IMR-90 (cell line): ENCODE results near the gene ITSN2. TPM values are rescaled to one million over a fixed set of nuclear protein-coding genes. Genes with fewer than 3 reads are reported as not detected.

Experiments
- ATAC-seq: fragments of 200-7000 bp; cut with Tn5 transposase; 2 replicates; pipeline ENCODE4 v1.9.1; 2020; ENCODE audit warnings: low read depth, mild to moderate bottlenecking, moderate library complexity
- BruUV-seq: library from RNA; stranded (reverse); fragments of 400-500 nt; replicated peaks from 2 replicates; lab custom pipeline; 2021; lab: Mats Ljungman, UMichigan
- CTCF ChIA-PET: fragments of 300-600 bp; formaldehyde crosslinking; extraction: SDS; loops from one replicate; lab custom pipeline; 2021; ENCODE audit warnings: antibody characterized with exemption; lab: Yijun Ruan, JAX
- POLR2A ChIA-PET: fragments of 300-600 bp; sonication (Branson Sonifier 250); formaldehyde crosslinking; loops from one replicate; lab custom pipeline; 2022; ENCODE audit warnings: antibody characterized with exemption; ENCODE audit not compliant: unreplicated experiment; lab: Charles Lee
- DNase-seq: peaks from one replicate; pipeline ENCODE4 v3.0.0; 2013
- H2AFZ ChIP-seq: replicated peaks from 2 replicates; pipeline ENCODE3; 2013; ENCODE audit warnings: low read length, mild to moderate bottlenecking; ENCODE audit not compliant: poor library complexity
- H2AK5ac ChIP-seq: 2 replicates; pipeline ENCODE4 v1.6.1; 2013; ENCODE audit warnings: low read depth, low read length, inconsistent platforms
- H2AK9ac ChIP-seq: replicated peaks from 2 replicates; pipeline ENCODE3; 2013; ENCODE audit warnings: mild to moderate bottlenecking, low read depth, low read length, moderate library complexity; ENCODE audit not compliant: poor library complexity
- H2BK120ac ChIP-seq: 2 replicates; pipeline ENCODE4 v1.6.1; 2013; ENCODE audit warnings: low read depth, low read length, inconsistent platforms
- H2BK15ac ChIP-seq: 3 replicates; pipeline ENCODE4 v1.6.1; 2013; ENCODE audit warnings: low read depth, low read length, inconsistent platforms
- H2BK20ac ChIP-seq: 2 replicates; pipeline ENCODE4 v1.6.1; 2013; ENCODE audit warnings: low read depth, mild to moderate bottlenecking, inconsistent platforms, low read length, moderate library complexity
- H2BK5ac ChIP-seq: 2 replicates; pipeline ENCODE4 v1.6.1; 2013; ENCODE audit warnings: mild to moderate bottlenecking, low read depth, low read length, inconsistent platforms; ENCODE audit not compliant: poor library complexity, severe bottlenecking
- H3K14ac ChIP-seq: replicated peaks from 2 replicates; pipeline ENCODE4 v1.6.1; 2013; ENCODE audit warnings: low read depth, low read length, inconsistent platforms
- H3K18ac ChIP-seq: 2 replicates; pipeline ENCODE4 v1.6.1; 2013; ENCODE audit warnings: low read depth, low read length, control low read depth
- H3K23ac ChIP-seq: 2 replicates; pipeline ENCODE4 v1.6.1; 2013; ENCODE audit warnings: low read depth, low read length, inconsistent platforms
- H3K27ac ChIP-seq: 2 replicates; pipeline ENCODE4 v1.5.1; 2013; ENCODE audit warnings: mild to moderate bottlenecking, control low read depth, low read length; ENCODE audit not compliant: insufficient read depth
- H3K27me3 ChIP-seq: 2 replicates; pipeline ENCODE4 v1.6.1; 2013; ENCODE audit warnings: low read length; ENCODE audit not compliant: control insufficient read depth, insufficient read depth
- H3K36me3 ChIP-seq: 2 replicates; pipeline ENCODE4 v1.6.1; 2013; ENCODE audit warnings: low read length, mixed read lengths; ENCODE audit not compliant: control insufficient read depth, insufficient read depth
- H3K4ac ChIP-seq: 2 replicates; pipeline ENCODE4 v1.6.1; 2013; ENCODE audit warnings: low read depth, low read length, inconsistent platforms
- H3K4me1 ChIP-seq: 2 replicates; pipeline ENCODE4 v1.6.1; 2013; ENCODE audit warnings: low read length, mixed read lengths; ENCODE audit not compliant: control insufficient read depth, insufficient read depth
- H3K4me2 ChIP-seq: 2 replicates; pipeline ENCODE4 v1.6.1; 2013; ENCODE audit warnings: low read depth, mild to moderate bottlenecking, control low read depth, low read length, moderate library complexity
- H3K4me3 ChIP-seq: 2 replicates; pipeline ENCODE4 v1.5.1; 2013; ENCODE audit warnings: low read depth, mild to moderate bottlenecking, control low read depth, low read length, moderate library complexity; ENCODE audit not compliant: insufficient read depth
- H3K56ac ChIP-seq: 2 replicates; pipeline ENCODE4 v1.6.1; 2013; ENCODE audit warnings: low read length, inconsistent platforms; ENCODE audit not compliant: insufficient read depth; ENCODE audit errors: extremely low read depth
- H3K79me1 ChIP-seq, 2 experiments: 2 replicates each; pipeline ENCODE4 v1.6.1; 2013; ENCODE audit warnings: low read length in 2 of 2, inconsistent platforms in 1 of 2, low read depth in 1 of 2
- H3K9ac ChIP-seq: 2 replicates; pipeline ENCODE4 v1.6.1; 2013; ENCODE audit warnings: low read depth, low read length, control low read depth
- H3K9me1 ChIP-seq: 2 replicates; pipeline ENCODE4 v1.6.1; 2013; ENCODE audit warnings: low read length, inconsistent platforms; ENCODE audit not compliant: insufficient read depth
- H3K9me3 ChIP-seq: 2 replicates; pipeline ENCODE4 v1.6.1; 2013; ENCODE audit warnings: low read length; ENCODE audit not compliant: control insufficient read depth, insufficient read depth
- H4K20me1 ChIP-seq: 2 replicates; pipeline ENCODE4 v1.6.1; 2013; ENCODE audit warnings: low read length, inconsistent platforms; ENCODE audit not compliant: insufficient read depth
- H4K5ac ChIP-seq: 2 replicates; pipeline ENCODE4 v1.6.1; 2013; ENCODE audit warnings: mild to moderate bottlenecking, low read depth, low read length, control low read depth
- H4K8ac ChIP-seq, 2 experiments: 2 replicates each; pipeline ENCODE4 v1.6.1; 2013; ENCODE audit warnings: low read depth in 2 of 2, low read length in 2 of 2, control low read depth in 1 of 2, inconsistent platforms in 1 of 2
- H4K91ac ChIP-seq: 2 replicates; pipeline ENCODE4 v1.6.1; 2013; ENCODE audit warnings: low read depth, low read length, inconsistent platforms; ENCODE audit not compliant: insufficient read depth
- BHLHE40 ChIP-seq: fragments of 150-350 bp; IDR thresholded peaks from 2 replicates; pipeline ENCODE4 v1.6.1; 2016; ENCODE audit warnings: mild to moderate bottlenecking, low read depth, low read length
- CEBPB ChIP-seq: IDR thresholded peaks from 2 replicates; pipeline ENCODE4 v1.6.1; 2012; ENCODE audit warnings: low read depth, low read length, improper control_type of control experiment
- CHD1 ChIP-seq: IDR thresholded peaks from 2 replicates; pipeline ENCODE4 v1.6.1; 2012; ENCODE audit warnings: low read depth, low read length, improper control_type of control experiment
- CTCF ChIP-seq: conservative IDR thresholded peaks from 2 replicates; pipeline ENCODE4 v1.5.1; 2012; ENCODE audit warnings: mild to moderate bottlenecking, low read depth, low read length, improper control_type of control experiment
- ELK1 ChIP-seq: fragments of 150-350 bp; IDR thresholded peaks from 2 replicates; pipeline ENCODE4 v1.6.1; 2016; ENCODE audit warnings: low read depth, mild to moderate bottlenecking, low read length, moderate library complexity, borderline replicate concordance
- FOS ChIP-seq: fragments of 150-350 bp; IDR thresholded peaks from 2 replicates; pipeline ENCODE4 v1.6.1; 2016; ENCODE audit warnings: low read depth, low read length
- MAFK ChIP-seq: IDR thresholded peaks from 2 replicates; pipeline ENCODE4 v1.6.1; 2012; ENCODE audit warnings: low read depth, low read length, improper control_type of control experiment
- MAZ ChIP-seq: IDR thresholded peaks from 2 replicates; pipeline ENCODE4 v1.6.1; 2012; ENCODE audit warnings: low read depth, mild to moderate bottlenecking, low read length, improper control_type of control experiment, moderate library complexity, borderline replicate concordance
- MXI1 ChIP-seq: IDR thresholded peaks from 2 replicates; pipeline ENCODE4 v1.6.1; 2012; ENCODE audit warnings: low read depth, mild to moderate bottlenecking, low read length, moderate library complexity, borderline replicate concordance
- NFE2L2 ChIP-seq: fragments of 150-350 bp; IDR thresholded peaks from 2 replicates; pipeline ENCODE4 v1.6.1; 2016; ENCODE audit warnings: low read depth, mild to moderate bottlenecking, low read length
- POLR2A ChIP-seq: IDR thresholded peaks from 2 replicates; pipeline ENCODE4 v1.6.1; 2012; ENCODE audit warnings: mild to moderate bottlenecking, low read depth, low read length
- RAD21 ChIP-seq: IDR thresholded peaks from 2 replicates; pipeline ENCODE4 v1.6.1; 2012; ENCODE audit warnings: low read length, improper control_type of control experiment
- RCOR1 ChIP-seq: IDR thresholded peaks from 2 replicates; pipeline ENCODE4 v1.6.1; 2012; ENCODE audit warnings: mild to moderate bottlenecking, low read length, improper control_type of control experiment; ENCODE audit not compliant: insufficient replicate concordance
- RFX5 ChIP-seq: IDR thresholded peaks from 2 replicates; pipeline ENCODE4 v1.8.0; 2012; ENCODE audit warnings: low read depth, mild to moderate bottlenecking, low read length, moderate library complexity
- SMC3 ChIP-seq: fragments of 150-350 bp; IDR thresholded peaks from 2 replicates; pipeline ENCODE4 v1.6.1; 2016; ENCODE audit warnings: low read depth, mild to moderate bottlenecking, antibody characterized with exemption, low read length, moderate library complexity
- WGBS, 2 experiments: methylation state at CpG; one replicate each; pipeline versions ENCODE4 v1.1.5 to v1.1.7; 2013; ENCODE audit warnings: missing lambda C conversion rate in 2 of 2; ENCODE audit not compliant: insufficient read length in 1 of 2; ENCODE audit errors: extremely low coverage in 2 of 2; 5-methylcytosine and 5-hydroxymethylcytosine counted together
- dilution Hi-C: fragments of 300-500 bp; cut with HindIII; formaldehyde crosslinking; loops from one replicate; pipeline ENCODE4 v1.14.3; 2018; ENCODE audit warnings: low sequenced_read_pairs; ENCODE audit not compliant: unreplicated experiment
- in situ Hi-C: fragments of 300-500 bp; cut with MboI; formaldehyde crosslinking; loops from 3 replicates; pipeline ENCODE4 v1.14.3; 2019; ENCODE audit warnings: low sequenced_read_pairs, inconsistent platforms, mixed read lengths
- intact Hi-C: fragments of 100-400 bp; cut with micrococcal nuclease; formaldehyde crosslinking; loops from 2 replicates; pipeline ENCODE4 v1.10.0; 2022
- polyA plus RNA-seq, 3 experiments: library from polyadenylated mRNA; depleted of rRNA; stranded (reverse); fragments of >200 nt; gene quantifications; 2 replicates each; pipeline ENCODE4 v1.2.3, GENCODE V29; 2012; ENCODE audit warnings: low replicate concordance in 1 of 3
- total RNA-seq: library from RNA; depleted of rRNA; stranded (reverse); fragments of >200 nt; gene quantifications from 2 replicates; pipeline ENCODE4 v1.2.3, GENCODE V29; 2012
- TF ChIP-seq, protein P1 (sequence below): fragments of 150-350 bp; IDR thresholded peaks from 2 replicates; pipeline ENCODE4 v1.6.1; 2017; ENCODE audit warnings: mild to moderate bottlenecking, antibody characterized with exemption, low read length, low read depth

The ITSN2 gene
- total and polyA plus RNA-seq, 2 of the 4 experiments (the other 2 are of a cell fraction), result 10.7 to 17.2 TPM

- Histone ChIP-seq H2BK15ac (no peak overlapping the region), H2BK20ac (no peak overlapping the region), H3K56ac (no peak overlapping the region), H2AK9ac (no peak overlapping the region), H3K23ac (no peak overlapping the region), H2BK120ac (no peak overlapping the region), H2AK5ac (no peak overlapping the region), H3K9ac (no peak overlapping the region), H3K9me3 (no peaks in the 10 kb centered on the region), H4K91ac (no peak overlapping the region), H4K5ac (no peak overlapping the region), H3K9me1 (0 out of 2 replicates have a peak, but pooled peaks cover 1% of the 10 kb centered on the region), H2AFZ (no peak overlapping the region), H3K4me1 (no peaks in the 10 kb centered on the region), H3K18ac (no peak overlapping the region), H3K27me3 (no peaks in the 10 kb centered on the region), H3K36me3 (peaks cover 1% of the 10 kb centered on the region; the same call in 1 of the 2 replicates), H3K79me1 (no peaks in the 10 kb centered on the region), H3K4me2 (no peak overlapping the region), H4K20me1 (no peaks in the 10 kb centered on the region), H3K14ac (no peak overlapping the region), H3K4ac (no peak overlapping the region), H3K27ac (no peak overlapping the region), H3K4me3 (no peak overlapping the region), H2BK5ac (no peak overlapping the region), H4K8ac (no peak overlapping the region)
- no peak for DNase-seq
- intact Hi-C loops, result no loop called here
- WGBS, 2 experiments, result 86% methylated on average over 1 of the region's 9 CpGs; no CpG with 5 or more reads in 1 of the 2 experiments
- ChIA-PET POLR2A (no interaction called here), CTCF (no interaction called here)
- in situ Hi-C loops, result no loop called here
- ATAC-seq, result no peak
- BruUV-seq, result no TSS peak
- TF ChIP-seq RAD21 (no peak), FOS (no peak), POLR2A (no peak), CHD1 (no peak), MAZ (no peak), RFX5 (no peak), CTCF (no peak), CEBPB (no peak), ELK1 (no peak), RCOR1 (no peak), BHLHE40 (no peak), SMC3 (no peak), NFE2L2 (no peak), MXI1 (no peak), MAFK (no peak)
- TF ChIP-seq, protein P1, sequence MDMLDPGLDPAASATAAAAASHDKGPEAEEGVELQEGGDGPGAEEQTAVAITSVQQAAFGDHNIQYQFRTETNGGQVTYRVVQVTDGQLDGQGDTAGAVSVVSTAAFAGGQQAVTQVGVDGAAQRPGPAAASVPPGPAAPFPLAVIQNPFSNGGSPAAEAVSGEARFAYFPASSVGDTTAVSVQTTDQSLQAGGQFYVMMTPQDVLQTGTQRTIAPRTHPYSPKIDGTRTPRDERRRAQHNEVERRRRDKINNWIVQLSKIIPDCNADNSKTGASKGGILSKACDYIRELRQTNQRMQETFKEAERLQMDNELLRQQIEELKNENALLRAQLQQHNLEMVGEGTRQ, result no peak
- dilution Hi-C loops, result no loop called here
These were observed 134.7 kb downstream of the ITSN2 start for GRCh38 chr2:24225499-24226242.
